ENCODE measurements around the gene IRF2. TPM values are rescaled to one million over a fixed set of nuclear protein-coding genes. Genes with fewer than 3 reads are reported as not detected.

IRF2 gene
- total RNA-seq, 1 donor, result 43.8 TPM

DNA sequence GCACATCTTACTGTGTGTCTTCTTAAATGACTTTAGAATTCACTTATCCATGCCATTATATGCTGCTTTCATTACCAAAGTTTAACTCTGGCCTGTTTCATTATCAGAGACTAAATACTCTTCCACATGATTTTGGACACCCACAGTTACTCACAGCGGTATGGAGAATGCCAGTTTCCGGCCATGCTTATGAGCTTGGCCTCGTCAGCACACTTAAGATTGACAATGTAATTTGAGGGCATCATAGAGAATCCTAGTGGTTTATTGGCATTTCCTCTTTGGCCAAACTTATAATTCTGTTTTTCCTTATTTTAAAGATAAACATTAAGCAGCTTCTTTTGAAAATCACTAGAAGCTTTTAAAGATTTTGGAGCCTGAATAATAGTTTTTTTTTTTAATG, 104.5 kb downstream of the IRF2 start:
- no peak overlapping the region for H3K4me3 ChIP-seq (ENCODE audit: insufficient read depth, low read length)
- TF ChIP-seq CTCF (IDR thresholded peaks at IDR 0.05; ENCODE audit: extremely low read depth, low read depth, low read length), result no peak

GRCh38 chr4:184368731-184369130, 105.6 kb downstream of the IRF2 start:
- no peak for TF ChIP-seq CTCF (IDR thresholded peaks at IDR 0.05; ENCODE audit: extremely low read depth, low read depth, low read length)
- Histone ChIP-seq H3K4me1 (ENCODE audit: insufficient read depth, low read length) (peaks cover 21% of the 10 kb centered on the region), H2AFZ (ENCODE audit: low read length) (no peak overlapping the region), H3K27me3 (ENCODE audit: insufficient read depth, low read length) (no peaks in the 10 kb centered on the region), H3K27ac (ENCODE audit: low read depth, low read length) (no peak overlapping the region), H3K36me3 (ENCODE audit: insufficient read depth, low read length) (no peaks in the 10 kb centered on the region), H3K4me2 (ENCODE audit: insufficient read depth, low read length) (no peak overlapping the region), H3K9me3 (ENCODE audit: low read depth, low read length) (no peaks in the 10 kb centered on the region), H4K20me1 (ENCODE audit: insufficient read depth, low read length) (no peaks in the 10 kb centered on the region), H3K79me2 (ENCODE audit: insufficient read depth, low read length) (no peaks in the 10 kb centered on the region), H3K4me3 (ENCODE audit: insufficient read depth, low read length) (no peak overlapping the region)
- no peak for DNase-seq (ENCODE audit: insufficient read length, low spot score, missing footprints)

More for the DNA sequence above, 104.5 kb downstream of the IRF2 start:
- Histone ChIP-seq H3K9me3 (ENCODE audit: low read depth, low read length) (no peaks in the 10 kb centered on the region), H3K36me3 (ENCODE audit: insufficient read depth, low read length) (no peaks in the 10 kb centered on the region), H2AFZ (ENCODE audit: low read length) (peak overlapping the region; percentile 49), H4K20me1 (ENCODE audit: insufficient read depth, low read length) (no peaks in the 10 kb centered on the region), H3K27me3 (ENCODE audit: insufficient read depth, low read length) (no peaks in the 10 kb centered on the region), H3K4me1 (ENCODE audit: insufficient read depth, low read length) (peaks cover 24% of the 10 kb centered on the region), H3K79me2 (ENCODE audit: insufficient read depth, low read length) (no peaks in the 10 kb centered on the region), H3K27ac (ENCODE audit: low read depth, low read length) (peak overlapping the region; percentile 86), H3K4me2 (ENCODE audit: insufficient read depth, low read length) (peak overlapping the region; percentile 32)
- no peak for DNase-seq (ENCODE audit: insufficient read length, low spot score, missing footprints)

GRCh38 chr4:184368290-184368689, 106.1 kb downstream of the IRF2 start:
- H3K4me2 ChIP-seq (ENCODE audit: insufficient read depth, low read length), result no peak overlapping the region
- H3K79me2 ChIP-seq (ENCODE audit: insufficient read depth, low read length), result no peaks in the 10 kb centered on the region
- H3K9me3 ChIP-seq (ENCODE audit: low read depth, low read length), result no peaks in the 10 kb centered on the region
- no peak overlapping the region for H3K27ac ChIP-seq (ENCODE audit: low read depth, low read length)
- no peak overlapping the region for H2AFZ ChIP-seq (ENCODE audit: low read length)
- H4K20me1 ChIP-seq (ENCODE audit: insufficient read depth, low read length), result no peaks in the 10 kb centered on the region
- H3K36me3 ChIP-seq (ENCODE audit: insufficient read depth, low read length), result no peaks in the 10 kb centered on the region
- H3K4me3 ChIP-seq (ENCODE audit: insufficient read depth, low read length), result no peak overlapping the region
- H3K4me1 ChIP-seq (ENCODE audit: insufficient read depth, low read length), result peaks cover 21% of the 10 kb centered on the region
- no peak for TF ChIP-seq CTCF (IDR thresholded peaks at IDR 0.05; ENCODE audit: extremely low read depth, low read depth, low read length)
- no peak for DNase-seq (ENCODE audit: insufficient read length, low spot score, missing footprints)
- no peaks in the 10 kb centered on the region for H3K27me3 ChIP-seq (ENCODE audit: insufficient read depth, low read length)

DNA sequence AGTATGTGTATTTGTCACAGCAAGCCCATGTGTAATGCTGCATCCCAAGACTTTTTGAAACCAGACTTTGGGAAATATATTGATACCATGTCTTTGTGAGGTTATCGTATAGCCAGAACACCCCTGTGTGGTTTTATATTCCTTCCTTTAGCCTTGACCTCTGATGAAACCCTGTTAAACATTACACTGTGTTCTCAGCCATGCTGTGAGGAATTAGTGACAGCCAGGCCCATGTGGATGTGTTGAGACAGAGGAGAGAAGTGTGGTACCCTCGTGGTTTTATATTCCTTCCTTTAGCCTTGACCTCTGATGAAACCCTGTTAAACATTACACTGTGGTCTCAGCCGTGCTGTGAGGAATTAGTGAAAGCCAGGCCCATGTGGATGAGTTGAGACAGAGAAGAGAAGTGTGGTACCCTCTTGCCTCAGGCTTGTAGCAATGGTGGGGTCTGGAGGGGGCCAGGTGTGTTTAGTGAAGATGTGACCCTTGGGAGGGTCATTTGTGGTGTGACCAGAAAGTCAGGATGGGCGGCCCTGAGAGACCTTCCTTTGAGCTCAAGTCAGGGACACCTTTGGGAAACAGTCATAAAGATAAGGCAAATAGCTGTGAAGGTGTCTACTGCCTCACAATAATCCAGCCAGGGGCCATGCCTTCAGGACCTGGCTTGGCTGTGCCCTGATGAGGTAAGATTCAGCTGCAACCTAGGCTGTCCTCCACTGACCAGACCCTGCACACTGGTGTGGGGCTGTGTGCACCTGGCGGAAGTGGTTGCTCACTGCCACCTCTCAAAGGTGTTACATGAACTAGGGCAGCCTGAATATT, 110.0 kb downstream of the IRF2 start:
- Histone ChIP-seq H3K27me3 (ENCODE audit: insufficient read depth, low read length) (no peaks in the 10 kb centered on the region), H3K36me3 (ENCODE audit: insufficient read depth, low read length) (no peaks in the 10 kb centered on the region), H3K4me2 (ENCODE audit: insufficient read depth, low read length) (no peak overlapping the region), H3K4me1 (ENCODE audit: insufficient read depth, low read length) (peaks cover 19% of the 10 kb centered on the region), H3K9me3 (ENCODE audit: low read depth, low read length) (no peaks in the 10 kb centered on the region), H3K79me2 (ENCODE audit: insufficient read depth, low read length) (no peaks in the 10 kb centered on the region), H3K4me3 (ENCODE audit: insufficient read depth, low read length) (no peak overlapping the region), H3K27ac (ENCODE audit: low read depth, low read length) (no peak overlapping the region), H4K20me1 (ENCODE audit: insufficient read depth, low read length) (no peaks in the 10 kb centered on the region), H2AFZ (ENCODE audit: low read length) (no peak overlapping the region)
- no peak for TF ChIP-seq CTCF (IDR thresholded peaks at IDR 0.05; ENCODE audit: extremely low read depth, low read depth, low read length)
- DNase-seq (ENCODE audit: insufficient read length, low spot score, missing footprints), result no peak
